G401 (cell line): ENCODE measurements around the gene STT3B. TPM values are rescaled to one million over a fixed set of nuclear protein-coding genes. Genes with fewer than 3 reads are reported as not detected.

Experiments
- DNase-seq: peaks from one replicate; pipeline ENCODE4 v3.0.0-alpha.2; 2015; ENCODE audit warnings: low spot score
- in situ Hi-C: cut with HindIII; loops from 2 replicates; pipeline ENCODE4 v1.10.0; 2016; ENCODE audit warnings: low sequenced_read_pairs, mixed read lengths
- total RNA-seq: library from RNA; depleted of rRNA; stranded (reverse); fragments of >200 nt; shearing (Covaris generic); gene quantifications from 2 replicates; pipeline ENCODE4 v1.2.3, GENCODE V29; 2014

STT3B gene
- total RNA-seq, 1 experiment from 2014 or later = 118 TPM

GRCh38 chr3:31544634-31545033 is 11.9 kb downstream of the STT3B start:
- no peak for DNase-seq
- in situ Hi-C loops = no loop called here

- no peak for DNase-seq
- in situ Hi-C loops = no loop called here
Measured at GRCh38 chr3:31546162-31546561, 13.4 kb downstream of the STT3B start.

DNA sequence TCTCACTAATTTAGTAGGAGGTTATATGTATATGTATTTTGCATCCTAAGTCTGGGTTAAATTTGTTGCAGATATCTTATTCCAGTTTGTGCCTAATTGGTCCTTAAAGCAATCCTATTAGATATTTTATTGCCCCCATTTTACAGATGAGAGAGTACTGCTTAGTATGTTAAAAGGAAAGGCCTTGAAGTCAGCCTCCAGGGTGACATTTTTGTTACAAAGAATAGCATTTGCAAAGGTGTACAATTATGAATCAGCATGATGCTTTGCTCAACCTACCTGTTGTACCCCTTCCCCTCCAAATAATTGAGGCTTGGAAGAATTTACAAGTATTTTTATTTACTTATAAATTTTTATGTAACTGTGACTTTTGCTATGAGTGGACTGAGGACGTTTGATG is 14.0 kb downstream of the STT3B start:
- in situ Hi-C loops = no loop called here

GRCh38 chr3:31550452-31551251 is 17.9 kb downstream of the STT3B start:
- in situ Hi-C loops = no loop called here
- peak; percentile 65 for DNase-seq

More for the DNA sequence above, 14.0 kb downstream of the STT3B start:
- no peak for DNase-seq

DNA sequence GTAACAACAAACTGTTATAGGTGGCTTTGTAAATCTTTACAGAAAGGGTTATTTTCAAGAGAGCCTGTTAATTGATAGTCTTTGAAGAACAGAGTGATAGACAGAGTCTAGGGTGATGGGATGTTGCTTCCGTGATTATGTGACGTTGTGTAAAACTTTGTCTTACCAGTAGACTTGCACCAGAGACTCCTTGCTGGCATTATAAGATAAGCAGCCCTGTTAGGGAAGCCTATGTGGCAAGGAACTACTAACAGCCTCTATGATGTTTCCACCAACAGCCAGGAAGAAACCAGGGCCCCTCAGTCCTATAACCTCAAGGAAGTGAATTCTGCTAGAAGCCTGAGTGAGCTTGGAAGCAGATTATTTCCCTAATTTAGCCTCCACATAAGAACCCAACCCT is 18.9 kb downstream of the STT3B start:
- no peak for DNase-seq
- in situ Hi-C loops = no loop called here

DNA sequence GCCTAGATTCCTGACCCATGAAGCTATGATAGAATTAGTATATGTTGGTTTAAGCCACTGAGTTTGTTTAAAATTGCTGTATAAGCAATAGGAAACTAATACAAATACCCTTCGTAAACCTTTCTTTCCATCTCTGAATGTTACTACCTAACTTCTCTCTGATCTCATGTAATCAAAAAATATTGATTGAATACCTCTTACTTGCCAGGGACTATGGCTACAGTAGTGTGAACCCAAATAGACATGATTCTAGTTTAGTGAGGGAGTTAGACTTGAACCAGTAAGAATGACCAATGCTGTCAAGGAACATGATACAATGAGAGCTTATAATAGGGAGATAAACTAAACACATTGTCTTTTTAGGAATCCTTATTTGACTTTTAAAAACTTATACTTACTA is 19.4 kb downstream of the STT3B start:
- in situ Hi-C loops = no loop called here
- no peak for DNase-seq

DNA sequence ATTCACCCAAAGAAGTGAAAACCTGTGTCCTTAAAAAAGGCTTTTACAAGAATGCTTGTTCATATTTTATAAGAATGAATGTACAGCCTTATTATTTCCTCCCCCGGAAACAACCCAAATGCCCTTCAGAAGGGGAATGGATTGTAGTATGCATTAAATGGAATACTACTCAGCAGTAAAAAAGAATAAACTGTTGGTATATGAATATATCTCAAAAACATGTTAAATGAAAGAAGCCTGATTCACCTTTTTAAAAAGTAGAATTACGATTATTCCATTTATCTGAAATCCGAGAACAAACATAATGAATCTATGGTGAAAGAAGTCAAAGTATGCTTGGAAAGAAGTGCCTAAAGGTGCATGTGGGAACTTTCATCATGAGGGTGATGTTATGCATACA is 20.5 kb downstream of the STT3B start:
- no peak for DNase-seq
- in situ Hi-C loops = no loop called here

DNA sequence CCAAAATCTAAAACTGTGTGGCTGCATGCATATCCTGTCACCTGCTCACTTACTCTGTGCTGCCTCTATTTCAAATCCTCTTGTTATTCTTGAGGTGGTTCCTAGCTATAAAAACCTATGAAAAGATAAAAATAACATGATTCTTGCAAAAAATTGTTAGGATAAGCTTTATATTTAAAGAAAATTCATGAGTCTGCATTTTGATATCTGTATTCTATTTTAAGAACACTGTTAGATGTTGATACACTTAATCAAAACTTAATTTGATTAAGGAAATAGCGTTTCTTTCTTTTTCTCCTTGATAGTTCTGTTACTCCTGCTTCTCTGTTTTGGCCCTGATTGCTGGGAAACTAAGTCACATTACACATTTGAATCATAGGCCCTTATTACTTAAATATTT is 22.5 kb downstream of the STT3B start:
- in situ Hi-C loops = no loop called here

DNA sequence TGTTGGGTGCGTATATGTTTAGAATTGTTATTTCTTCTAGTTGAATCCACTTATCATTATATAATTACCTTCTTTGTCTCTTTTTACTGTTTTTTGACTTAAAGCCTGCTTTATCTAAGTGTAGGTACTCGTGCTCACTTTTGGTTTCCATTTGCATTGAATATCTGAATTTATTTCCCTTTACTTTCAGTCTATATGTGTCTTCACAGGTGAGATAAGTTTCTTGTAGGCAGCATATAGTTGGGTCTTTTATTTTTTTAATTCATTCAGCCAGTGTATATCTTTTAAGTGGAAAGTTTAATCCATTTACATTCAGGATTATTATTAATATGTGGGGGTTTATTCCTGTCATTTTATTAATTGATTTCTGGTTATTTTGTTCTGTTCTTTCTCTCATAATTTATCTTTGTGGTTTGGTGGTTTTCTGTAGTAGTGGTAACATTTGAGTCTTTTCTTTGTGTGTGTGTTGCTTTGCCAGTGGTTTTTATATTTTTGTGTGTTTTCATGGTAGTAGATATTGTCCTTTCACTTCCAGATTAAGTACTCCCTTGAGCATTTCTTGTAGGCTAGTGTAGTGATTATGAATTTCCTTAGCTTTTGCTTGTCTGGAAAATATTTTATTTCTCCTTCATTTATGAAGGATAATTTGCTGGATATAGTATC is 27.3 kb downstream of the STT3B start:
- no peak for DNase-seq
- in situ Hi-C loops = no loop called here

More for the DNA sequence above, 22.5 kb downstream of the STT3B start:
- DNase-seq = no peak

GRCh38 chr3:31561891-31562290 is 29.2 kb downstream of the STT3B start:
- in situ Hi-C loops = no loop called here
- DNase-seq = no peak

- in situ Hi-C loops = no loop called here
- no peak for DNase-seq
Measured at GRCh38 chr3:31562525-31562924, 29.8 kb downstream of the STT3B start.

DNA sequence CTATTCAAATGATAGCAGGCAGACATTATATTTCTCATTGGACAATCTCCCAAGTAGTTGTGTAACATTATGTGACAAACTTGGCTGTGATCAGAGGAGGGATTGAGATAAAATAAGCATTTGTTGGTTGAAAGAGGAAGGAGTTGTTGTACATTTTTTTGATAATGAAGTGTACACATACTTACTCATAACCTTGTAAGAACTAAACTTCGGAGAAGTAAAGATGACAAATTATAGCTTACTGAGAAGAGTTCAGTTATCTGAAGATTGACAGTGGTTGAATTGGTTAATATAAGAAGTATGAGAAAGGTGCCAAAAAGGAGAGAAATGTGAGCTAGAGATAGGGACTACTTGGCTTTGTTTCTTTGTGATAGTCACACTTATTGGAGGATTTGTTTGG is 32.6 kb downstream of the STT3B start:
- DNase-seq = no peak
- in situ Hi-C loops = no loop called here

GRCh38 chr3:31567036-31567435 is 34.3 kb downstream of the STT3B start:
- DNase-seq = no peak
- in situ Hi-C loops = no loop called here

DNA sequence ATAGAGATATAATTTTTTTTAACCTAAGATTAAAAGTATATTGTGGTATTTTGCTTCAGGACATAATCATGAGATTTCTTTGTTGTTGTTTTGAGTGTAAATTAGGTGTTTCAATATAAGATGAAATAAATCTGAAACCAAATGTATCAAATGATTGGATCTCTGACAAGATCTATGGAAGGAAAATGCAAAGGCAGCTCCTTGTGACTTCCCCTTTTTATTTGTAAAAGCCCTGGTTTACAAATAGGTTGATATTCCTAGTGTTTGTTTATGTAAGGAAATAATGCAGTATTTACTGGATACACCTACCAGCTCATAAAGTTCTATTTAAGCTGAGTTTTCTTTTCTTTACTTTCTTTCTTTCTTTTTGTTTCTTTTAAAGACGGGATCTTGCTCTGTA is 35.9 kb downstream of the STT3B start:
- no peak for DNase-seq
- in situ Hi-C loops = no loop called here

DNA sequence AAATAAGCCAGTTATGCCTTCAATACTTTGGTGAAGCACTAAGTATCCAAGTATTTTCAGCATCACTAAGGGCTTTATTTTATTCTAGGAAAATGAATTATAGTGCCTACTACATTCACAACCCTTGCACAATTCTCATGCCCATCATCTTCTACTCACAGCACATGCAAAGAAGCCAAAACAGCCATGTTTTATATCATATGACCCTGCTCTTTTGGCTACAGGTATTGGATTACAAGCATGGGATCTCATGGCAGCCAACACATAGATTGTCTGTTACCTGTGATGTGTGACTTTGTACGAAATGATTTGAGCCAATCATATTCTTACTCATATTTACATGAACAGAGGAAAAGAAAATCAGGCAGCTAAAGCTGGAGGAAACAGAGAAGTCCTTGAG is 38.6 kb downstream of the STT3B start:
- no peak for DNase-seq
- in situ Hi-C loops = no loop called here

DNA sequence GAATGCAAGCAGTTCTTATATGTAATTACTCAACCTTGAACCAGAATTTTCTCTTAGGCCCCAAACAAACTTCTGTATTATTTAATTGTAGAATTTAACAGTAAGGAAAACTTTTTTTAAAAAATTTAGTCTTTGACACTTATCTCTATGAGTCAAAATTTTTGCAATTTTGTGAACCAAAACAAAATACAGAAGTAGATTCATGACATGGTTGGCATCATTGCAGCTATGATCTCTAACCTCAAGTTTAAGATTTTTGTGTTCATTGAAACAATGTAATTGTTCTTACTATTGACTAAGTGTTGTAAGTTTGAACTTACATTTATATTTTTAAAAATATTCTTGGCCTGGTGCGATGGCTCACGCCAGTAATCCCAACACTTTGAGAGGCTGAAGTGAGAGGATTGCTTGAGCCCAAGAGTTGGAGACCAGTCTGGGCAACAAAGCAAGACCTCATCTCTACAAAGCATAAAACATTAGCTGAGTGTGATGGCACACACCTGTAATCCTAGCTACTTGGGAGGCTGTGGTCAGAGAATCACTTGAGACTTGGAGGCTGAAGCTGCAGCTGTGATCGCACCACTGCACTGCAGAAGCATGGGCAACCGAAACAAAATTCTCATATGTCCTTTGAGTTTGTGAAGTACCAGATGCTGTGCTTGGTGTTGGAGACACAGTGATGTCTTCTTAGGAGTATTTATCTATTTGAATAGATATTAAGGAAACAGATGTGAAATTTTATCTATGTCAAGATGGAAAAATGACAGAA is 39.7 kb downstream of the STT3B start:
- in situ Hi-C loops = no loop called here
- DNase-seq = no peak

GRCh38 chr3:31573036-31573779 is 40.5 kb downstream of the STT3B start:
- no peak for DNase-seq
- in situ Hi-C loops = no loop called here

GRCh38 chr3:31575448-31575847 is 42.7 kb downstream of the STT3B start:
- in situ Hi-C loops = no loop called here

DNA sequence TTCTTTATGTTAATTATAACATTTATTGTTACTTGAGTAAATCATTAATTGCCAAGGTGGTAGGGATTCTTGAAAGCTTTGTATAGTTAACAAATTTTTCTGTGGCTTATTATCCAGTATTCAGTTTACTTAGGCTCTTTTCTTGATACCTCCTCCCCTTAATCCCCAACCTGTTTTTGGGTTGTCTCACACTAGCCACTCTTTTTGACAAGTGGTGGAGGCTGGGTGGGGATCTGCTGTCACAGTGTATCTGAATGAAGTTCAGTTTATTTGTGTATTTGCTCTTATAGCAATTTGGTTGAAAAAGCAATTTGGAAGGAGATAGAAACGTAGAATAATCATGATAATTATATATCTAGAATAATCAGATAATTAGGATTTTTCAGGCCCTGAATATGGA is 43.8 kb downstream of the STT3B start:
- DNase-seq = no peak
- in situ Hi-C loops = no loop called here

More at GRCh38 chr3:31575448-31575847, 42.7 kb downstream of the STT3B start:
- DNase-seq = no peak
